Smooth muscle cell of bladder (primary cell): Measurements from ENCODE around the gene MSH5. TPM values are rescaled to one million over a fixed set of nuclear protein-coding genes. Genes with fewer than 3 reads are reported as not detected.

Experiments used
- total RNA-seq: library from RNA; depleted of rRNA; stranded (reverse); fragments of >200 nt; gene quantifications from 2 replicates; pipeline ENCODE4 v1.2.3, GENCODE V29; 2014

Gene MSH5
- total RNA-seq, 1 donor from 2014 or later, result 3.3 TPM

Other genes with a start within 250 kb of the MSH5 start
- 8.2 and 8.4 TPM in 2 replicates for gene MICB, start 241.9 kb upstream of the MSH5 start, total RNA-seq
- gene MCCD1, start 211.0 kb upstream of the MSH5 start, total RNA-seq, result not detected in 2 replicates
- 317 and 461 TPM in 2 replicates for gene DDX39B, start 198.0 kb upstream of the MSH5 start, total RNA-seq
- gene ATP6V1G2, start 193.4 kb upstream of the MSH5 start, total RNA-seq, result 4.8 and 5.0 TPM in 2 replicates
- 27.3 and 31.5 TPM in 2 replicates for gene NFKBIL1, start 192.4 kb upstream of the MSH5 start, total RNA-seq
- not detected in 2 replicates for gene LTA, start 167.7 kb upstream of the MSH5 start, total RNA-seq
- not detected in 2 replicates for gene TNF, start 164.4 kb upstream of the MSH5 start, total RNA-seq
- gene LTB, start 157.6 kb upstream of the MSH5 start, total RNA-seq, result not detected in 2 replicates
- not detected in 2 replicates for gene LST1, start 153.7 kb upstream of the MSH5 start, total RNA-seq
- gene NCR3, start 147.0 kb upstream of the MSH5 start, total RNA-seq, result not detected in 2 replicates
- gene AIF1, start 124.8 kb upstream of the MSH5 start, total RNA-seq, result not detected in 2 replicates
- 18.6 and 21.4 TPM in 2 replicates for gene PRRC2A, start 119.3 kb upstream of the MSH5 start, total RNA-seq
- 64.6 and 88.0 TPM in 2 replicates for gene BAG6, start 87.3 kb upstream of the MSH5 start, total RNA-seq
- gene APOM, start 84.1 kb upstream of the MSH5 start, total RNA-seq, result 1.3 and 2.8 TPM in 2 replicates
- gene C6orf47, start 79.2 kb upstream of the MSH5 start, total RNA-seq, result 17.9 and 23.8 TPM in 2 replicates
- 13.4 and 14.3 TPM in 2 replicates for gene GPANK1, start 75.0 kb upstream of the MSH5 start, total RNA-seq
- gene CSNK2B, start 73.9 kb upstream of the MSH5 start, total RNA-seq, result 97.7 and 99.1 TPM in 2 replicates
- gene LY6G5B, start 70.0 kb upstream of the MSH5 start, total RNA-seq, result 2.1 and 2.6 TPM in 2 replicates
- 0.09 and 0.43 TPM in 2 replicates for gene LY6G5C, start 58.9 kb upstream of the MSH5 start, total RNA-seq
- gene ABHD16A, start 36.7 kb upstream of the MSH5 start, total RNA-seq, result 65.4 and 70.2 TPM in 2 replicates
- not detected in 2 replicates for gene LY6G6F, start 33.1 kb upstream of the MSH5 start, total RNA-seq
- gene LY6G6D, start 24.7 kb upstream of the MSH5 start, total RNA-seq, result not detected in 2 replicates
- gene LY6G6C, start 18.3 kb upstream of the MSH5 start, total RNA-seq, result not detected in 2 replicates
- not detected in 2 replicates for gene MPIG6B, start 16.6 kb upstream of the MSH5 start, total RNA-seq
- gene DDAH2, start 10.7 kb upstream of the MSH5 start, total RNA-seq, result 74.1 and 102 TPM in 2 replicates
- 529 and 547 TPM in 2 replicates for gene CLIC1, start 3.5 kb upstream of the MSH5 start, total RNA-seq
- 0.28 TPM in 2 replicates for gene SAPCD1, start 22.7 kb downstream of the MSH5 start, total RNA-seq
- gene VWA7, start 37.3 kb downstream of the MSH5 start, total RNA-seq, result 0.14 and 0.28 TPM in 2 replicates
- gene VARS1, start 55.7 kb downstream of the MSH5 start, total RNA-seq, result 36.0 and 38.7 TPM in 2 replicates
- gene LSM2, start 67.0 kb downstream of the MSH5 start, total RNA-seq, result 22.3 and 27.3 TPM in 2 replicates
- 1.7 and 1.9 TPM in 2 replicates for gene HSPA1L, start 75.3 kb downstream of the MSH5 start, total RNA-seq
- gene HSPA1A, start 75.5 kb downstream of the MSH5 start, total RNA-seq, result 63.6 and 87.8 TPM in 2 replicates
- gene HSPA1B, start 87.7 kb downstream of the MSH5 start, total RNA-seq, result 113 and 131 TPM in 2 replicates
- gene NEU1, start 122.8 kb downstream of the MSH5 start, total RNA-seq, result 88.7 and 119 TPM in 2 replicates
- not detected in 2 replicates for gene SLC44A4, start 139.0 kb downstream of the MSH5 start, total RNA-seq
- gene EHMT2, start 157.7 kb downstream of the MSH5 start, total RNA-seq, result 48.6 and 68.9 TPM in 2 replicates
- 3.8 and 7.2 TPM in 2 replicates for gene ZBTB12, start 162.1 kb downstream of the MSH5 start, total RNA-seq
- 5.4 and 8.4 TPM in 2 replicates for gene C2, start 187.7 kb downstream of the MSH5 start, total RNA-seq
- gene CFB, start 206.1 kb downstream of the MSH5 start, total RNA-seq, result 46.1 and 61.2 TPM in 2 replicates
- gene NELFE, start 219.0 kb downstream of the MSH5 start, total RNA-seq, result 87.3 and 111 TPM in 2 replicates
- gene SKIC2, start 219.2 kb downstream of the MSH5 start, total RNA-seq, result 54.3 and 84.7 TPM in 2 replicates
- 11.4 and 12.5 TPM in 2 replicates for gene DXO, start 232.1 kb downstream of the MSH5 start, total RNA-seq
- 7.3 and 11.3 TPM in 2 replicates for gene C4A, start 242.1 kb downstream of the MSH5 start, total RNA-seq